Stimulated activated CD4-positive, alpha-beta T cell treated with anti-CD3 and anti-CD28 coated beads, Interleukin-15, amount 100 ng/mL, for 24 hours (primary cell): ENCODE results near the gene NOTCH2NLA.
"Not testable (repeated sequence)": the region's sequence is repeated elsewhere in the genome, so short reads cannot be mapped to it uniquely, and the experiment has no call there.

Experiments used
- DNase-seq: peaks from one replicate; pipeline ENCODE4 v3.0.0-alpha.2; 2020

NOTCH2NLA gene

DNA sequence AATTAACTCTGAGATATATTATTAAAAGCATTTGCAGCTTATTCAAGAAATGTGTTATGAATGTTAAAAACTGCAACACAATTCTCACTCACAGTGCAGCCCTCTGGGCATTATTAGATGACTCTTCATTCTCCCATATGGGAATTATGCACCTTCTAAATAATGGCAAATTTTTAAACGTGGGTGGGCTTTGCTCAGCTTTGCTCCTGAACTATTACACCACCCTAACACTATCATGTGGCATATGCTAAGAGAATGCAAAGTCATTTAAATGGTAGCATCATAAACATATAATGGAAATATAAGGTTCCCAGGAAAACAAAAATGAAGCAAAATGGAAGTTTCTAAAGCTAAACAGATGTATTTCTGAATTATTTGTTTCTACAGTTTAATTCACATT lies 61.5 kb downstream of the NOTCH2NLA start:
- DNase-seq, result not testable (repeated sequence)

DNA sequence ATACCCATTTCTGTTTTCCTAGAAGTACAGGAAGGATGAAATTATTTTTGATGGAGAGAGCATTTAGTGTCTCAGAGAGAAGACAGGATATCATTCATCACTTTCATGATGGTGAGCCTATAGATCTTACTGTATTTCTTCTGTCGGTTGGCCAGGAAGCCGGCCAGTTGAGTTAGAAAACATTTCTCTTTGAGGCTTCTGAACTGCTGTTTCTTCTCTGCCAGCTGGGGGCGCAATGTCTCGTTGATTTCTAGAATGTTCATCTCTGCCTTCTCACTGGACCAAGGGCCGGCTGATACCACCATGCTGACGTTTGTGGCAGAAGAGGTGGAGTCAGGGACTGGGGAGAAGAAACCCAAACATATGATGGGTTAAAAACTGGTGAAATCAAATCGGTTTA lies 84.4 kb downstream of the NOTCH2NLA start, which contains the start of gene NBPF10:
Gene NBPF10 (minus strand): TSS at position 340 of the 400 bp plus-strand sequence. CDS start 35 bp downstream, at position 305.
- DNase-seq, result not testable (repeated sequence)
